RPMI8226 (cell line): ENCODE measurements around the gene RGS16.

Experiments
- DNase-seq: peaks from one replicate; pipeline ENCODE4 v3.0.0-alpha.2; 2015

The RGS16 gene

GRCh38 chr1:182570611-182570970, 33.6 kb downstream of the RGS16 start:
- DNase-seq, result no peak

GRCh38 chr1:182569939-182570610, 34.1 kb downstream of the RGS16 start:
- no peak for DNase-seq

- DNase-seq, result no peak
These were observed 35.4 kb downstream of the RGS16 start for GRCh38 chr1:182568647-182569284.

GRCh38 chr1:182567629-182568028, 36.6 kb downstream of the RGS16 start:
- no peak for DNase-seq

GRCh38 chr1:182565537-182565936, 38.7 kb downstream of the RGS16 start:
- DNase-seq, result no peak

GRCh38 chr1:182564406-182565004, 39.7 kb downstream of the RGS16 start:
- no peak for DNase-seq

- no peak for DNase-seq
These were observed 41.1 kb downstream of the RGS16 start for GRCh38 chr1:182563095-182563494.

- no peak for DNase-seq
These were observed 42.7 kb downstream of the RGS16 start for GRCh38 chr1:182561456-182561855.

GRCh38 chr1:182560392-182560984, 43.7 kb downstream of the RGS16 start:
- no peak for DNase-seq

GRCh38 chr1:182556279-182556678, 47.9 kb downstream of the RGS16 start:
- no peak for DNase-seq

GRCh38 chr1:182555493-182555892, 48.7 kb downstream of the RGS16 start:
- no peak for DNase-seq

- DNase-seq, result no peak
These were observed 51.7 kb downstream of the RGS16 start for GRCh38 chr1:182552527-182552926.

- DNase-seq, result no peak
These were observed 54.4 kb downstream of the RGS16 start for GRCh38 chr1:182549811-182550210.

- DNase-seq, result no peak
These were observed 54.8 kb downstream of the RGS16 start for GRCh38 chr1:182549346-182549745.
